H1 (cell line): Measurements from ENCODE around the gene SLC2A1. TPM values are rescaled to one million over a fixed set of nuclear protein-coding genes. Genes with fewer than 3 reads are reported as not detected.

ENCODE experiments used
- CTCF ChIA-PET: fragments of 300-600 bp; sonication (Branson Sonifier 250); formaldehyde crosslinking; loops from one replicate; lab custom pipeline; 2021; ENCODE audit not compliant: partially characterized antibody; lab: Charles Lee
- POLR2A ChIA-PET: fragments of 300-600 bp; sonication (Branson Sonifier 250); formaldehyde crosslinking; loops from one replicate; lab custom pipeline; 2021; ENCODE audit warnings: inconsistent platforms; ENCODE audit not compliant: partially characterized antibody; lab: Charles Lee
- DNase-seq, 2 experiments: peaks; one replicate each; pipeline versions ENCODE4 v3.0.0 to v3.0.0-alpha.2; 2010 to 2022; ENCODE audit warnings: low spot score in 2 of 2, low read depth in 1 of 2, mixed read lengths in 1 of 2
- FAIRE-seq: peaks from 2 replicates; lab custom pipeline; 2011; peaks lifted over from hg19 to GRCh38; lab: Jason Lieb, UNC
- H2AFZ ChIP-seq: 2 replicates; pipeline ENCODE4 v1.8.1; 2012; ENCODE audit warnings: low read length, inconsistent platforms
- H2AK5ac ChIP-seq: 2 replicates; pipeline ENCODE4 v1.6.1; 2013; ENCODE audit warnings: low read depth, low read length
- H2BK120ac ChIP-seq: replicated peaks from 2 replicates; pipeline ENCODE3; 2013; ENCODE audit warnings: low read depth, low read length, inconsistent platforms
- H2BK12ac ChIP-seq: 2 replicates; pipeline ENCODE4 v1.6.1; 2013; ENCODE audit warnings: low read depth, low read length
- H2BK15ac ChIP-seq: 2 replicates; pipeline ENCODE4 v1.6.1; 2013; ENCODE audit warnings: low read length
- H2BK20ac ChIP-seq: 2 replicates; pipeline ENCODE4 v1.6.1; 2013; ENCODE audit warnings: low read length
- H2BK5ac ChIP-seq: 2 replicates; pipeline ENCODE4 v1.6.1; 2013; ENCODE audit warnings: low read depth, low read length
- H3K14ac ChIP-seq: 2 replicates; pipeline ENCODE4 v1.6.1; 2013; ENCODE audit warnings: inconsistent platforms; ENCODE audit not compliant: insufficient read length
- H3K18ac ChIP-seq: 2 replicates; pipeline ENCODE4 v1.6.1; 2013; ENCODE audit warnings: low read length; ENCODE audit errors: extremely low read depth
- H3K23ac ChIP-seq: 2 replicates; pipeline ENCODE4 v1.6.1; 2013; ENCODE audit warnings: inconsistent platforms; ENCODE audit not compliant: insufficient read length
- H3K23me2 ChIP-seq: 2 replicates; pipeline ENCODE4 v1.6.1; 2013; ENCODE audit warnings: low read depth, low read length
- H3K27ac ChIP-seq: 2 replicates; pipeline ENCODE4 v1.6.1; 2011; ENCODE audit warnings: low read depth, low read length, inconsistent platforms
- H3K27me3 ChIP-seq, 4 experiments: replicated peaks in 1 of 4; 1 replicate in 1 of 4; 2 replicates in 3 of 4; pipeline versions ENCODE4 v1.6.1 to v1.8.1; 2011 to 2013; ENCODE audit warnings: low read length in 3 of 4, mild to moderate bottlenecking in 3 of 4, inconsistent platforms in 2 of 4, mixed read lengths in 2 of 4, moderate library complexity in 1 of 4; ENCODE audit not compliant: control insufficient read depth in 3 of 4, insufficient read depth in 3 of 4; ENCODE audit errors: extremely low read depth in 1 of 4
- H3K36me3 ChIP-seq, 4 experiments: 2 replicates each; pipeline versions ENCODE4 v1.6.1 to v1.8.1; 2011 to 2013; ENCODE audit warnings: mild to moderate bottlenecking in 4 of 4, low read length in 3 of 4, moderate library complexity in 2 of 4, control low read depth in 1 of 4, inconsistent platforms in 1 of 4; ENCODE audit not compliant: insufficient read depth in 4 of 4, control insufficient read depth in 2 of 4
- H3K4ac ChIP-seq: replicated peaks from 2 replicates; pipeline ENCODE3; 2013; ENCODE audit warnings: low read length, low read depth, mixed read lengths, inconsistent platforms; ENCODE audit not compliant: insufficient read length
- H3K4me1 ChIP-seq, 4 experiments: replicated peaks in 1 of 4; 1 replicate in 1 of 4; 2 replicates in 3 of 4; pipeline versions ENCODE4 v1.6.1 to v1.8.1; 2011 to 2013; ENCODE audit warnings: low read length in 3 of 4, inconsistent platforms in 2 of 4, mixed read lengths in 1 of 4; ENCODE audit not compliant: insufficient read depth in 4 of 4, control insufficient read depth in 3 of 4
- H3K4me2 ChIP-seq, 2 experiments: 2 replicates each; pipeline versions ENCODE4 v1.6.1 to v1.8.1; 2011 to 2013; ENCODE audit warnings: low read depth in 2 of 2, low read length in 2 of 2, control low read depth in 1 of 2, inconsistent platforms in 1 of 2, mild to moderate bottlenecking in 1 of 2; ENCODE audit not compliant: insufficient read depth in 1 of 2
- H3K4me3 ChIP-seq, 4 experiments: fragments of 200-600, 300-600 bp in 1 of 4; sonication (generic), shearing (Covaris generic), sonication (Bioruptor Twin) in 1 of 4; 2 replicates each; pipeline versions ENCODE4 v1.5.1 to v1.8.1; 2011 to 2016; ENCODE audit warnings: low read length in 4 of 4, low read depth in 3 of 4, control low read depth in 2 of 4, inconsistent platforms in 2 of 4, mild to moderate bottlenecking in 2 of 4, mixed read lengths in 1 of 4, moderate library complexity in 1 of 4; ENCODE audit not compliant: insufficient read depth in 2 of 4; ENCODE audit errors: extremely low read depth in 1 of 4
- H3K56ac ChIP-seq: replicated peaks from 2 replicates; pipeline ENCODE3; 2013; ENCODE audit warnings: low read depth, mild to moderate bottlenecking, mixed read lengths, low read length, inconsistent platforms; ENCODE audit not compliant: insufficient read length
- H3K79me1 ChIP-seq: 2 replicates; pipeline ENCODE4 v1.6.1; 2013; ENCODE audit warnings: low read depth, low read length, control low read depth
- H3K79me2 ChIP-seq, 2 experiments: 2 replicates each; pipeline versions ENCODE4 v1.6.1 to v1.8.1; 2012 to 2013; ENCODE audit warnings: low read length in 2 of 2, mild to moderate bottlenecking in 2 of 2, inconsistent platforms in 1 of 2; ENCODE audit not compliant: insufficient read depth in 2 of 2, control insufficient read depth in 1 of 2
- H3K9ac ChIP-seq, 4 experiments: replicated peaks in 1 of 4; 1 replicate in 1 of 4; 2 replicates in 3 of 4; pipeline versions ENCODE4 v1.6.1 to v1.8.1; 2011 to 2013; ENCODE audit warnings: low read depth in 3 of 4, low read length in 3 of 4, control low read depth in 2 of 4, mild to moderate bottlenecking in 2 of 4, moderate library complexity in 2 of 4, inconsistent platforms in 1 of 4; ENCODE audit errors: extremely low read depth in 1 of 4
- H3K9me3 ChIP-seq, 2 experiments: 2 replicates each; pipeline versions ENCODE4 v1.6.1 to v1.8.1; 2012 to 2013; ENCODE audit warnings: mild to moderate bottlenecking in 2 of 2, moderate library complexity in 2 of 2, control low read depth in 1 of 2, inconsistent platforms in 1 of 2, low read depth in 1 of 2, low read length in 1 of 2, mixed read lengths in 1 of 2; ENCODE audit not compliant: insufficient read depth in 2 of 2
- H4K20me1 ChIP-seq, 2 experiments: replicated peaks in 1 of 2; 2 replicates each; pipeline versions ENCODE3 to v1.8.1; 2011 to 2013; ENCODE audit warnings: inconsistent platforms in 2 of 2, low read length in 2 of 2, mild to moderate bottlenecking in 1 of 2; ENCODE audit not compliant: insufficient read depth in 2 of 2, control insufficient read depth in 1 of 2
- H4K5ac ChIP-seq: 2 replicates; pipeline ENCODE4 v1.6.1; 2013; ENCODE audit warnings: low read length, low read depth, mixed read lengths, inconsistent platforms; ENCODE audit not compliant: insufficient read length
- H4K8ac ChIP-seq: 2 replicates; pipeline ENCODE4 v1.8.0; 2013; ENCODE audit warnings: mild to moderate bottlenecking, moderate library complexity, low read length, inconsistent platforms; ENCODE audit not compliant: insufficient read depth; ENCODE audit errors: extremely low read depth
- H4K91ac ChIP-seq: replicated peaks from 2 replicates; pipeline ENCODE3; 2013; ENCODE audit warnings: low read length, mixed read lengths, inconsistent platforms; ENCODE audit not compliant: insufficient read length
- JUND ChIP-seq: IDR thresholded peaks from 2 replicates; pipeline ENCODE4 v1.6.1; 2011; ENCODE audit warnings: mild to moderate bottlenecking, improper control_type of control experiment, low read length
- POLR2A ChIP-seq, 2 experiments: IDR thresholded peaks; 1 replicate in 1 of 2; 2 replicates in 1 of 2; pipeline ENCODE4 v1.6.1; 2011; ENCODE audit warnings: low read depth in 2 of 2, low read length in 2 of 2, mild to moderate bottlenecking in 2 of 2; ENCODE audit errors: control extremely low read depth in 1 of 2
- POLR2AphosphoS5 ChIP-seq: IDR thresholded peaks from 2 replicates; pipeline ENCODE4 v1.6.1; 2011; ENCODE audit warnings: low read depth, low read length
- WGBS, 2 experiments: shearing (Covaris generic) in 1 of 2; methylation state at CpG; one replicate each; pipeline versions ENCODE4 v1.1.6 to v1.1.7; 2013 to 2015; ENCODE audit warnings: low lambda C conversion rate in 2 of 2, mixed read lengths in 2 of 2, inconsistent platforms in 1 of 2, low coverage in 1 of 2, missing lambda C conversion rate in 1 of 2; ENCODE audit not compliant: insufficient replicate concordance in 2 of 2, insufficient coverage in 1 of 2, insufficient read length in 1 of 2; ENCODE audit errors: extremely low coverage in 1 of 2, missing lambda C conversion rate in 1 of 2; 5-methylcytosine and 5-hydroxymethylcytosine counted together
- polyA plus RNA-seq, 7 experiments: library from polyadenylated mRNA; depleted of rRNA in 3 of 7; stranded (reverse) in 5 of 7; unstranded in 2 of 7; fragments of >200 nt in 5 of 7; fragments of 200-250 nt in 2 of 7; gene quantifications; 1 replicate in 5 of 7; 2 replicates in 1 of 7; 4 replicates in 1 of 7; pipeline versions ENCODE4 v1.2.1 to v1.2.3, GENCODE V29; 2011 to 2013; ENCODE audit warnings: missing spikeins in 2 of 7, mixed read lengths in 2 of 7
- total RNA-seq: library from RNA; stranded (reverse); fragmentation: NEBNext Ultra II Directional; extraction: Animal tissue kit (Norgen Biotek cat#: 25700); gene quantifications from 2 replicates; pipeline ENCODE4 v1.2.1, GENCODE V29; 2021

The SLC2A1 gene
- total and polyA plus RNA-seq, 2 of the 8 experiments (the other 6 are each of a cell fraction or from before 2014, with no cell fraction given), result 230 to 308 TPM

DNA sequence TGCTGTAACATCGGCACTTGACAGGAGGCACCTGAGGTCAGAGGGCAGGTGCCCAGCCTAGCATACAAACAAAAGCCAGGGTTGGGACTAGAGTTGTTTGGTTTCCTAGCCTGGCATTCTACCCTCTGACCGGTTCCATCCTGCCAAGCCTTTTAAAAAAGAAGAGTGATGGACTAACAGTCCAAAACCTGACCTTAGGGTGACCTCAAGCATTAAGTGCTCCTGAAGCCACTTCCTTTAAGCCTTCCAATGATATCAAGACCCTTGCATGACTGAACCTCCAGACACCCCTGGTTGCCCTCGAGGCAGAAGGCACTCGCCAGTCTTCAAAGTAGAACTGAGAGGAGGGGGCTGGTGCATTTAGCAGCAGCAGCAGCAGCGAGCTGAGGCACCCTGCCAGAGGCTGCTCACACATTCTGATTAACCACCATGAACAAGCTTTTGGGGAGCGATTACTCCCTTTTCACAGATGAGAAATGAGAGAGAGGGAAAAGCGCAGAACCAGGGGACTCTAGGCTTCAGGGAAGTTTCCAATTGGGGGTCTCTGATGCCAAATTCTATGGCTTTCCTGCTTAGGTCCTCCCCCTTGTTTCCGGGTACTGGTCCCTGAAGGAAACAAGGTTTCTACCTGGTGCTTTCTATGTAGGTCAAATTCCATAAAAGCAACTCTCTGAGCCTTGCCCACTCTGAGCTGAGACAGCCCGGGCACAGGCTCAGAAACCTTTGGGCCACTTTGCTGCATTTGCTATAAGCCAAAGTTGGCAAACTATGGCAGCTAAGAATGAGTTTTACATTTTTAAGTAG, 9.2 kb downstream of the SLC2A1 start:
- FAIRE-seq, result no peak
- CTCF ChIA-PET, result interaction anchor here (0.7 to 2.9 kb wide), 10 partner anchors 8 to 124 kb away, joined by 3 to 15 read pairs (median 4); partner anchors contain the start of gene ZNF691

More for the DNA sequence above, 9.2 kb downstream of the SLC2A1 start:
- no peak overlapping the region for H3K4ac ChIP-seq
- no peak overlapping the region for H2BK5ac ChIP-seq
- no peak overlapping the region for H3K27ac ChIP-seq
- peaks cover 7 to 64% (median 15%) of the 10 kb centered on the region in 4 experiments; a peak in 7 of 8 replicates for H3K36me3 ChIP-seq
- POLR2A ChIA-PET, result interaction anchor here (0.6 to 5.5 kb wide), 14 partner anchors 8 to 107 kb away, joined by 3 to 27 read pairs (median 4); partner anchors contain the start of gene SLC2A1
- no peak overlapping the region for H4K91ac ChIP-seq
- no peak overlapping the region for H2BK120ac ChIP-seq
- H4K20me1 ChIP-seq, result peaks cover 67 to 70% of the 10 kb centered on the region in 2 experiments
- DNase-seq, result no peak
- TF ChIP-seq JUND, result no peak
- TF ChIP-seq POLR2A (IDR thresholded peaks at IDR 0.05; ENCODE audit: control extremely low read depth in 1 of 2, low read depth in 2 of 2, low read length in 2 of 2), result peak in 1 of 2 experiments; percentile 49; a peak in 1 of 3 replicates
- 0 out of 2 replicates have a peak, but pooled peaks have one; percentile 47 for TF ChIP-seq POLR2AphosphoS5
- H3K79me2 ChIP-seq, result peaks cover 74 to 99% of the 10 kb centered on the region in 2 experiments
- no peak overlapping the region for H4K8ac ChIP-seq
- 73% methylated on average over 9 of the region's 9 CpGs; no CpG with 5 or more reads in 1 of the 2 experiments for WGBS, 2 experiments
- H3K23me2 ChIP-seq, result no peaks in the 10 kb centered on the region
- no peak overlapping the region for H2BK15ac ChIP-seq
- H3K4me2 ChIP-seq, result peak overlapping the region in 1 of 2 experiments; percentile 46; a peak in 2 of 4 replicates
- H3K27me3 ChIP-seq, result no peaks in the 10 kb centered on the region
- no peak overlapping the region for H3K56ac ChIP-seq
- H2BK20ac ChIP-seq, result no peak overlapping the region
- H3K4me1 ChIP-seq, result peaks cover 24 to 62% (median 40%) of the 10 kb centered on the region in 4 experiments
- no peaks in the 10 kb centered on the region for H3K9me3 ChIP-seq
- no peak overlapping the region for H3K18ac ChIP-seq
- H2AK5ac ChIP-seq, result no peak overlapping the region
- H2AFZ ChIP-seq, result no peak overlapping the region
- H2BK12ac ChIP-seq, result no peak overlapping the region
- no peak overlapping the region for H3K14ac ChIP-seq
- peaks cover 29% of the 10 kb centered on the region for H3K79me1 ChIP-seq
- no peak overlapping the region; a peak in 1 of 7 replicates for H3K9ac ChIP-seq
- H4K5ac ChIP-seq, result no peak overlapping the region
- H3K4me3 ChIP-seq, result peak overlapping the region in 1 of 4 experiments; percentile 2; a peak in 1 of 8 replicates
- H3K23ac ChIP-seq, result no peak overlapping the region
